Stimulated activated CD4-positive, alpha-beta T cell treated with anti-CD3 and anti-CD28 coated beads, Interleukin-1b, Interleukin-23, amount 100 ng/mL, for 1 hour (primary cell): ENCODE measurements around the gene UBXN7.
"Not testable (repeated sequence)": the region's sequence is repeated elsewhere in the genome, so short reads cannot be mapped to it uniquely, and the experiment has no call there.

Source experiments
- DNase-seq, 2 donors: peaks; one replicate each; pipeline ENCODE4 v3.0.0-alpha.2; 2020; ENCODE audit warnings: low read depth in 2 of 2

UBXN7 gene

DNA sequence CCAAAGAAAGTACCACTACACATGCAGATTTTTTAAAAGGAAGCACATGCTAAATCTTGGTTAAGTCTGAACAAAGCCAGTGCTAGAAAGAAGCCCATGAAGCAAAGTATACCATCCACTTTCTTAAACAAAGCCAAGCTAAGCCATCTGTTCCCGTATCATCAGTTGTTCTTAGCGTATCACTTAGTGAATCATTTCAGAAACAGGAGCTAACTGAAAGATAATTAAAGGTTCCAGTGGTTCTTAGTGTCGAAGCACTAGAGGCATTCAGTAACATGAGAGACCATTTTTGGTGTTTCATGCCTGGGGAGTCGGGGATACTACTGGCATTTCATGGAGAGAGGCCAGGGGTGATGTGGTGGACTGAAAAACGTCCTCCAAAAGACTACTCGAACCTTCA lies 12.8 kb downstream of the UBXN7 start:
- no peak for DNase-seq

DNA sequence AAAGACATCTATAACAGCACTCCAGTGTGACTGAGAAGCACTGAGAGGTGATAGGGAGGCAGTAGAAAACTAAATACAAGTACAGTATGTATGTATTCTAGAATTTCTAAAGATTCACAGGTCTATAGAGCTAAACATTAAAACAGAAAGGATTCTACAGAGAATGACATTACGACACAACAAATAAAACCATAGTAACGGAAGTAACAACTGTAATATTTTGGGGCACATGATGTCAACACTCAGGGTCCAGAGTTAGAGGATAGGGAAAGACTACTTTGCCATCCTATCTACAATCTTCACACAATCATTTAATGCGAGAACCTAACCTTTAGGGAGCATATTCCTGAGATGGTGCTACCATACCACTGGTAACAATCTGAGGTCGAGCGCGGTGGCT lies 13.6 kb downstream of the UBXN7 start:
- DNase-seq: no peak

DNA sequence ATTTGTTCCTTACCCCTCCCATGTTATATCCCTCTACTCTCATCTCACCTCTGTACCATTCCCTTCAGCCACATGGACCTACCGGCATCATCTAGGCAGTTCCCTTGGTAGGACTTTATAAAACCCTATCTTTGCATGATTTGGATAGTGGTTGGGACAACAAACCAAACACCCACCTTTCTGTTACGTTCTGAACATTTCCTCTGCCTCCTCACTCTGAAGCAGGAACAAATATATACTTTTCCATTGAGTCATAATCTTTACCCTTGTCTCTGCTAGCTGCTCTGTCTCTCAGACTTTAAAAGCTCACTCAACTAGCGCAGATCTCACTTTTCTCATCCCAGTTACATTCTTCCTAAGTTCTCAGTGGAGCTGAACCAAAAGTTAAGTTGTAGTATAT lies 17.8 kb downstream of the UBXN7 start:
- DNase-seq: no peak

DNA sequence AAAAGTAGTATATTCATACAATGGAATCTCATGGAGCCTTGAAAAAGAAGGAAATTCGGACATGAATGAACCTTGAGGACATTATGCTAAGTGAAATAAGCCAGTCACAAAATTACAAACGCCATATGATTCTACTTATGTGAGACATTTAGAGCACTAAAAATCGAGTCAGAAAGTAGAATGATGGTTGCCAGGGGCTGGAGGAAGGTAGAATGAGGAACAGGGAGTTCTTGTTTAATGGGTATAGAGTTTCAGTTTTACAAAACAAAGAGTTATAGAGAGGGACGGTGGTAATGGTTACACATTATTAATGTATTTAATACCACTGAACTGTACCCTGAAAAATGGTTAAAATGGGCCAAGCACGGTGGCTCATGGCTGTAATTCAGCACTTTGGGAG lies 19.5 kb downstream of the UBXN7 start:
- DNase-seq: no peak

DNA sequence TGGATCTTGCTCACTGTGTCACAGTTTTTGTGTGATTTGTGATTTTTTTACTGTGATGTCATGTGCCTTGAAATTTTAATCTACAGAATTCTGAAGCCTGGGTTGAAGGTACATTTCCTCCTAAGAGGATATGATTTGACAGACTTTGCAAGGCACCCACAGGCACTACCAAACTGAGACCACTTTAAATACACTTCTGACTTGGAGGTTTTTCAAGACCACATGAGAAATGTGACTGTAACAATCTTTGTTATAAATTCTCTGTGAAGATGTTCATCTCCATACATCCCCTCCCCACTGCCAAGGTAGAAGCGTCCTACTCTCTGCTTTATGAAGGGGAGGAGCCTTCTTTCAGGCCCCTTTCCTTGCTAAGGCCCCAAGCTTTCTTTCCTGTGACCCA lies 22.8 kb downstream of the UBXN7 start:
- DNase-seq: no peak

DNA sequence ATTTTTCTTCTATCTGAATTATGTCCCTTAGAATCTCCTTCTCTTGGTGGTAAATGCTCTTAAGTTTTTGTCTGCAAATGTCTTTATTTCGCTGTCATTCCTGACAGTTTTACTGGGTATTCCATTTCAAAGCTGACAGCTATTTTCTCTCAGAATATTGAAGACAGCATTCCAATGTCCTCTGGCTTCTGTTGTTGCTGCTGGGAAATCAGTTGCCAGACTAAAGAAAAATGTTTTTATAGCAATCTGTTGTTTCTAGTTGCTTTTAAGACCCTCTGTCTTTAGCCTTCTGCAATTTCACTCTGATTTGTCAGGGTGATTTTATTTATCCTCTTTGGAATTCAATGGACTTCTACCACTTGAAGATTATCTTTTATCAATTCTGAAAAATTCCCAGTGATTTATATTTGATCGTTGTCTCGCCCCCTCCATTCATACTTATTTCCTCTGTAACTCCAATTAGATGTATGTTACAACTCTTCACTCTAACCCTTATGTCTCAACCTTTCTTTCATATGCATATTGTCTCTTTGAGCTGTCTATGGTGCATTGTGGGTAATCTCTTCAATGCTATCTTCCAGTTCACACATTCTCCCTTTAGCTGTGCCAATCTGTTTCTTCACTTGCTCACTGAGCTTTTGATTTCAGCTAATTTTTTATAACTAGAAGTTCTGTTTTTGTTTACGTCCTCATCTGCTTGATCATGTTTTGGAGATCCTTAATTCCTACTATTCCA lies 23.5 kb downstream of the UBXN7 start:
- no peak for DNase-seq

DNA sequence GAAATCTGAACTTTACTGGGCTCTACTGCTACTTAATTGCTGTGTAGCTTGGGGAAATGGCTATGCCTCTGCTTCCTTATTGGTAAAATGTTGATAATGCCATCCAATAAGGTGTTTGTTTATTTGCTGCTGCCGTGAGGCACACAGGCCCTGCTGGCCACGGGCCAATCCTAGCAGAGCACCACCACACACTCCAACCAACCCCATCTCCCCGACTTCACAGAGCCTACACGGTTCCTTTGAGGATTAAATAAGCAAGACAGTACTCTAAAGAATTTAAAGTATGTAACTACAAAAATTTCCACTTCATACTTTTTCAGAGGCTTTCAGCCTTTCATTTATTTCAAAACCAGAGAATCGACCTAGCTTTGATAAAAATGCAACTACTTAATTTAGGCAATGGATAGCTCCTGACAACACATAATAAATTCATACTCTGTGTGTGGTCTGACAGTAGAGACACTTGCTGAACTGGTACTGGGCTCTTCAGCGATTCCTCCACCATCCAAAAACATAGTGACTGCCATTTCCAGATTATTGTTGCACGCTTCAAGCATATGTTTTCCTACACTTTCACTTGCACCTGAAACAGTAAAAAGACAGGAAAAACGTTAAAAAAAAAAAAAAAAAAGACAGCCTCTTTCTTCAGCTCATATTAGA lies 25.3 kb downstream of the UBXN7 start:
- no peak for DNase-seq

DNA sequence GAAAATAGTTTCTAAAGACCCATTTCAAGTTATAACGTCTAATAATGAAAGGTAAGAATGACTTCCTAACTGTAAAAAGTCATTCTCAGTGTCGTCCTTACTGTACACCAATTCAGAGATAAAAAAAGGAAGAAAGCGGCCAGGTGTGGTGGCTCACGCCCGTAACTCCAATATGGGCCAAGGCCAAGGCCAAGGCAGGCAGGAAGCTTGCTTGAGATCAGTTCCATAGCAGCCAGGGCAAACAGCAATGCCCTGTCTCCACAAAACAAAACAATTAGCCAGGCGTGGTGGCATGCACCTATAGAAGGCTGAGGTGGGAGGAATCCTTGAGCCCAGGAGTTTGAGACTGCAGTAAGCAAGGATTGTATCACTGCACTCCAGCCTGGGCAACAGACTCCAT lies 31.9 kb downstream of the UBXN7 start:
- no peak for DNase-seq

DNA sequence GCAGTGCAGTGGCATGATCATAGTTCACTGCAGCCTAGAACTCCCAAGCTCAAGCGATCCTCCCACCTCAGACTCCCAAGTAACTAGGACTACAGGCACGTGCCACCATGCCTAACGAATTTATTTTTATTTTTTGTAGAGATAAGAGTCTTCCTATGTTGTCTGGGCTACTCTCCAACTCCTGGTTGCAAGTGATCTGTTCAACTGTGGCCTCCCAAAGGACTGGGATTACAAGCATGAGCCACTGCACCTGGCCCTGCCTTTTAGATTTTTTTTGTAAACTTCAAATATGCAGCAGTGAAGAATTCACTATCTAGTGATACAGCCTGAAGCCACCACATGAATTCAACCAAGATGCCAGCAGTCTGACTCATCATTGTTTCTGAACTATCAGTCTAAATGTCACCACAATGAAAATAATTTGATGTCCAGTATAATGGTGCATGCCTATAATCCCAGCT lies 32.7 kb downstream of the UBXN7 start:
- DNase-seq: no peak

DNA sequence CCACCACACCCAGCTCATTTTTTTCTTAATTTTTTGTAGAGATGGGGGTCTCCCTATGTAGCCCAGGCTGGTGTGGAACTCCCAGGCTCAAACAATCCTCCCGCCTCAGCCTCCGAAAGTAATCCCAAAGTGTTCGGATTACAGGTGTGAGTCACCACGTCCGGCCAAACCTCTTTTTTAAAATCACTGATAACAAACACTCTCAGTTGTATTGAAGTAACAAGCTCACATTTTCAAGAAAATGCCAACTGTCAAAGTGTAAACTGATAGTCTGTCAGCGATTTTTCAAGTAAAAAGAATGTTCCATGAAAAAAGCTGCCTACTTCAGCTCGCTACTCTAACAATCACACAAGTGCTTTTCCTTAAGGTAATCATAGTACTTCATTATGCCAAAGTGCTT lies 33.4 kb downstream of the UBXN7 start:
- no peak for DNase-seq

DNA sequence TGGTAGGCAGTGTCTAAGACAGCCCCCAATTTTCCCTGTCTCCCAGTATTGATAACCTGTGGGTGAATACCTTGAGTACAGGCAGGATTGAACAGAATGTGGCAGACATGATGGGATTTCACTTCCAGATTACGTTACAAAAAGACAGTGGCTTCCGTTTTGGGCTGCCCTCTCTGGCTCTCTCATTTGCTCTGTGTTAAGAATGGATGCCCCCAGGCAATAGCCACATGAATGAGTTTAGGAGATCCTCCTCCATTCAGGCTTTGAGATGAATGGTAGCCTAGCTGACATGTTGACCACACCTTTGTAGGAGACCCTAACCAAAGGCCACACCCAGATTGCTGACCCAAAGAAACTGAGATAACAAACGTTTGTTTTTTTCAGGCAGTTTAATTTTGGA lies 34.3 kb downstream of the UBXN7 start:
- DNase-seq: no peak

DNA sequence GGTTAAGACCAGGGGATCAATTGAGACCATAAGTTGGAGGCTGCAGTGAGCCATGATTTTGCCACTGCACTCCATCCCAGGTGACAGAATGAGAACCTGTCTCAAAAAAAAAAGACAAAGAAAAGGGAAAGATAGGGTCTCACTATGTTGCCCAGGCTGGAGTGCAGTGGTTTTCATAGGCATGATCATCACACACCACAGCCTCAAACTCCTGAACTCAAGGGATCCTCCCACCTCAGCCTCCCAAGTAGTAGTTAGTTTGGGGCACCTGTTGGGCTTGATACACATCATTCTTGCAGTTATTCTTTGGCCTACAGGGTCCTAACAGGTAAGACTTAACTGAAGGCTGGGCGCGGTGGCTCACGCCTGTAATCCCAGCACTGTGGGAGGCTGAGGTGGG lies 42.1 kb downstream of the UBXN7 start:
- DNase-seq: no peak

DNA sequence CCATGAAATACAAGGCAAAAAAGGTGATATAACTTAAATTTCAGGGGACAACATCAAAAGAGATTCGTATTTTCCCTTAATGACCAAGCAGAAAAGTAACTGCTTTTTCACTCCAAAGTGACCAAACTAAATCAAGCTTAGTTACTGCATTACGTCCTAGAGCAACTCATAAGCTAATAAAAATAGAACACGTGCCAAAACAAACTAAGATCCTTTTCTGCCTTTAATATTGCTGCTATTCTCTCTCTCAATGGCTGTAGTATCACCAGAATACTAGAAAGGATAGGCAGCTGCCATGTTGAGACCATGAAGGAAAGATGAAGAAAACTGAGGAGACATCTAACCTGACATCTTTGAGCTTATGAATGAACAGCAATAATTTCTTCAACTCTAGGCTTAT lies 43.3 kb downstream of the UBXN7 start:
- DNase-seq: no peak

DNA sequence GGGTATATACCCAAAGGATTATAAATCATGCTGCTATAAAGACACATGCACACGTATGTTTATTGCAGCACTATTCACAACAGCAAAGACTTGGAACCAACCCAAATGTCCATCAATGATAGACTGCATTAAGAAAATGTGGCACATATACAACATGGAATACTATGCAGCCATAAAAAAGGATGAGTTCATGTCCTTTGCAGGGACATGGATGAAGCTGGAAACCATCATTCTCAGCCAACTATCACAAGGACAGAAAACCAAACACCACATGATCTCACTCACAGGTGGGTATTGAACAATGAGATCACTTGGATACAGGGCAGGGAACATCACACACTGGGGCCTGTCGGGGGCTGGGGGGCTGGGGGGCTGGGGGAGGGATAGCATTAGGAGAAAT lies 44.3 kb downstream of the UBXN7 start:
- DNase-seq: not testable (repeated sequence)

DNA sequence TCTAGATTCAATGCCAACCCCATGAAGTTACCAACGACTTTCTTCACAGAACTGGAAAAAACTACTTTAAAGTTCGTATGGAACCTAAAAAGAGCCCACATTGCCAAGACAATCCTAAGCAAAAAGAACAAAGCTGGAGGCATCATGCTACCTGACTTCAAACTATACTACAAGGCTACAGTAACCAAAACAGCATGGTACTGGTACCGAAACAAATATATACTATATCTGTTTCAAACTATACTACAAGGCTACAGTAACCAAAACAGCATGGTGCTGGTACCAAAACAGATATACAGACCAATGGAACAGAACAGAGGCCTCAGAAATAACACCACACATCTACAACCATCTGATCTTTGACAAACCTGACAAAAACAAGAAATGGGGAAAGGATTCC lies 45.4 kb downstream of the UBXN7 start:
- not testable (repeated sequence) for DNase-seq

DNA sequence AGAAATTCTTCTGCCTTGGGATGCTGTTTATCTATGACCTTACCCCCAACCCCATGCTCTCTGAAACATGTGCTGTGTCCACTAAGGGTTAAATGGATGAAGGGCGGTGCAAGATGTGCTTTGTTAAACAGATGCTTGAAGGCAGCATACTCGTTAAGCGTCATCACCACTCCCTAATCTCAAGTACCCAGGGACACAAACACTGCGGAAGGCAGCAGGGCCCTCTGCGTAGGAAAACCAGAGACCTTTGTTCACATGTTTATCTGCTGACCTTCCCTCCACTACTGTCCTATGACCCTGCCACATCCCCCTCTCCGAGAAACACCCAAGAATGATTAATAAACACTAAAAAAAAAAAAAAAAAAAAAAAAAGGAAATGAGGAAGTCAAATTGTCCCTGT lies 46.2 kb downstream of the UBXN7 start:
- not testable (repeated sequence) for DNase-seq

DNA sequence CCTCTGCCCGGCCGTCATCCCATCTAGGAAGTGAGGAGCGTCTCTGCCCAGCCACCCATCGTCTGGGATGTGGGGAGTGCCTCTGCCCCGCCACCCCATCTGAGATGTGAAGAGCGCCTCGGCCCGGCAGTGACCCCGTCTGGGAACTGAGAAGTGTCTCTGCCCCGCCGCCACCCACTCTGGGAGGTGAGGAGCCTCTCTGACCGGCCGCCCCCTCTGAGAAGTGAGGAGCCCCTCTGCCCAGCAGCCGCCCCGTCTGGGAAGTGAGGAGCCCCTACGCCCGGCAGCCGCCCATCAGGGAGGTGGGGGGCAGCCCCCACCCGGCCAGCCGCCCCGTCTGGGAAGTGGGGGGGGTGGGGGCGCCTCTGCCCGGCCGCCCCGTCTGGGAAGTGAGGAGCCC lies 46.8 kb downstream of the UBXN7 start:
- not testable (repeated sequence) for DNase-seq

DNA sequence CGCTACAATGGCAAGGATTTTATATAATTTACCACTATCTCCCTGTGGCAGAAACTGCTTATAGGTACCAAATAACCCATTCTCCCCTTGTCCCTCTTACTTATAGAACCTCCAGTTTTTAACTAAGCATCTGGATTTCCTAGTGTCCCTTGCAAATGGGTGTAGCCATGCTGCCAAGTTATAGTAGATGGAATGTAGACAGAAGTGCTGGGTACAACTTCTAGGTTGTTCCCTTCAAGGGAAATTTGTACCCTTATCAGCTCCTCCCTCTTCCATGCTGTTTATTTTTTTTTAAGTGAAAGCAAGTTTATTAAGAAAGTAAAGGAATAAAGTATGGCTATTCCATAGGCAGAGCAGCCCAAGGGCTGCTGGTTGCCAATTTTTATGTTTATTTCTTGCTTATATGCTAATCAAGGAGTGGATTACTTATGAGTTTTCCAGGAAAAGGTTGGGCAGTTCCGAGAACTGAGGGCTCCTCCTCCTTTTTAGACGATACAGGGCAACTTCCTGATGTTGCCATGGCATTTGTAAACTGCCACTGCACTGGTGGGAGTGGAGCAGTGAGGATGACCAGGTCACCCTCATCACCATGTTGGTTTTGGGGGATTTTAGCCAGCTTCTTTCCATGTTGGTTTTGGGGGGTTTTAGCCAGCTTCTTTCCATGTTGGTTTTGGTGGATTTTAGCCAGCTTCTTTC lies 53.9 kb downstream of the UBXN7 start:
- no peak for DNase-seq

DNA sequence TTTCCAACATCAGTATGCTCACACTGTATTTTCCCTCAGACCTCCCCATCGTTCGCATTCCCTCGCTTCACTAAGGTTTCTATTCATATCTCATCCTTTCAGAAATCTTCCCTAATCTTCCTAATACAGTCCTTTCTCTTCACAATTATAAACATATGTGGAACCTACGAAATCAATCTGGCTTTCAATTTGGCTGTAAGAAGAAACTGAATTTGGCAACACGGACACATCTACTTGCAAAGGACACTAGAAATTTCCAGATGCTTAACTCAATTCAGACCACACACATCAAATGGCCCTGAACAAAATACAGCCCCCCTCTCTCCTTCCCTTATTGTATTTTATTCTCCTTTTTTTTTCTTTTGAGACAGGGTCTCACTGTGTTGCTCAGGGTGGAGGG lies 54.9 kb downstream of the UBXN7 start:
- no peak for DNase-seq

DNA sequence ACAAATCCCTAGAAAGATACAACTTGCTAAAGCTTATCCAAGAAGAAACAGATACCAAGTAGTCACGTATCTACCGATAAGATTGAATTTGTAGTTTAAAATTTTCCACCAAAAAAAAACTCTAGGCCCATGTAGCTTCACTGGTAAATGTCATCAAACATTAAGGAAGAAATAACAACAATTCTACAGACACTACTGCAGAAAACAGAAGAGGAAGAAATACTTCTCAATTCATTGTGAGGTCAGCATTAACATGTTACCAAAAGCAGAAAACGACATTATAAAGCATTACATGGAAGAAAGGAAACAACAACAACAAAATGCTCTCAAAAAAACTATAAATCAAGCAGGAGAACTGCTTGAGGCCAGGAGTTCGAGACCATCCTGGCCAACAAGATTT lies 66.5 kb downstream of the UBXN7 start:
- DNase-seq: no peak

DNA sequence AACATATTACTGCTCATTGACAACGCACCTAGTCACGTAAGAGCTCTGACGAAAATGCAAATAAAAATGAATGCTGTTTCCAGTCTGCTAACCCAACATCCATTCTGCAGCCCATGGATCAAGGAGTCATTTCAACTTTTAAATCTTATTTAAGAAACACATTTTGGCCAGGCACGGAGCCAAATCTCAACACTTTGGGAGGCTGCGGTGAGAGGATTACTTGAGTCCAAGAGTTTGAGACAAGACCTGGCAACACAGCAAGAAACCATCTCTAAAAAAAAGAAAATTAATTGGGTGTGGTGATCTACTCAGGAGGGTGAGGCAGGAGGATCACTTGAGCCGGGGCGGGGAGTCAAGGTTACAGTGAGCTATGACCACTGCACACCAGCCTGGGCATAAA lies 71.6 kb downstream of the UBXN7 start:
- no peak for DNase-seq

DNA sequence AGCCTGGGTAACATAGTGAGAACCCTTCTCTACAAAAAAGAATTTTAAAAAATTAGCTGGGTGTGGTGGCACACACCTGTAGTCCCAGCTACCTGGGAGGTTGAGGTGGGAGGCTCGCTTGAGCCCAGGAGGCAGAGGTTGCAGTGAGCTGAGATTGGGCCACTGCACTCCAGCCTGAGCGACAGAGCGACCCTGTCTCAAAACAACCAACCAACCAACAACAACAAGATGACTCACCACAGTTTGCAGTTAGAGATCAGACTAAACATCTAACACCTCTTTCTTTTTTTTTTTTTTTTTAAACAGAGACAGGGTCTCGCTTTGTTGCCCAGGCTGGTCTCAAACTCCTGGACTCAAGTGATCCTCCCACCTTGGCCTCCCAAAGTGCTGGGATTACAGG lies 73.7 kb downstream of the UBXN7 start:
- DNase-seq: not testable (repeated sequence)

DNA sequence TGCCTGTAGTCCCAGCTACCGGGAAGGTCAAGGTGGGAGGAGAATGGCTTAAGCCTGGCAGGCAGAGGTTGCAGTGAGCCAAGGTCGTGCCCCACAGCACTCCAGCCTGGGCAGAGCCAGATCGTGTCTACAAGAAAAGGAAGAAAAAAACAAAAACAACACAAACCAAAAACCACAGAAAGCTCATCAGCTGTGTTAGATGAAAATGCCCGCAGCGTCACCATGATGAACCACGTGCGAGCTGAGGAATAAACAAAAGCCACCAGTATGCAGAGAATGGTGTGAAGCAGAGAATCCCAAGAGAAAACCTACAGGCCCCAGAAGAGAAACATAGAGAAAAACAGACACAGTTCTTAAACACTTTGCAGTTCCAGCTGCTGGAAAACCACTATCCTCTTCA lies 74.3 kb downstream of the UBXN7 start:
- no peak for DNase-seq
